Type B pancreatic cell (in vitro differentiated cells): ENCODE data around the gene TRMT44. TPM values are rescaled to one million over a fixed set of nuclear protein-coding genes. Genes with fewer than 3 reads are reported as not detected.

ENCODE experiments used
- DNase-seq: peaks from one replicate; pipeline ENCODE4 v3.0.0; 2021; ENCODE audit warnings: mixed read lengths; ENCODE audit not compliant: unreplicated experiment; ENCODE audit errors: extremely low spot score
- H3K27ac Mint-ChIP-seq: 2 replicates; pipeline ENCODE4 v1.8.0; 2021; ENCODE audit warnings: mild to moderate bottlenecking, mixed read lengths
- H3K27me3 Mint-ChIP-seq: 2 replicates; pipeline ENCODE4 v1.8.0; 2021; ENCODE audit warnings: mixed read lengths
- H3K36me3 Mint-ChIP-seq: 2 replicates; pipeline ENCODE4 v1.8.0; 2021; ENCODE audit warnings: mixed read lengths
- H3K4me1 Mint-ChIP-seq: one replicate; pipeline ENCODE4 v1.8.0; 2021; ENCODE audit warnings: mixed read lengths; ENCODE audit not compliant: unreplicated experiment
- H3K4me3 Mint-ChIP-seq: 2 replicates; pipeline ENCODE4 v1.8.0; 2021; ENCODE audit warnings: mild to moderate bottlenecking, mixed read lengths
- H3K9me3 Mint-ChIP-seq: 2 replicates; pipeline ENCODE4 v1.8.0; 2021; ENCODE audit warnings: mixed read lengths
- CTCF ChIP-seq: fragments of 200-600 bp; sonication (generic); conservative IDR thresholded peaks from 2 replicates; pipeline ENCODE4 v1.5.0; 2021; ENCODE audit warnings: antibody characterized with exemption, mild to moderate bottlenecking
- total RNA-seq: library from RNA; stranded (reverse); gene quantifications from 2 replicates; pipeline ENCODE4 v1.2.1, GENCODE V29; 2021; ENCODE audit warnings: low replicate concordance

The TRMT44 gene
- total RNA-seq, 1 donor from 2014 or later = 32.3 TPM

DNA sequence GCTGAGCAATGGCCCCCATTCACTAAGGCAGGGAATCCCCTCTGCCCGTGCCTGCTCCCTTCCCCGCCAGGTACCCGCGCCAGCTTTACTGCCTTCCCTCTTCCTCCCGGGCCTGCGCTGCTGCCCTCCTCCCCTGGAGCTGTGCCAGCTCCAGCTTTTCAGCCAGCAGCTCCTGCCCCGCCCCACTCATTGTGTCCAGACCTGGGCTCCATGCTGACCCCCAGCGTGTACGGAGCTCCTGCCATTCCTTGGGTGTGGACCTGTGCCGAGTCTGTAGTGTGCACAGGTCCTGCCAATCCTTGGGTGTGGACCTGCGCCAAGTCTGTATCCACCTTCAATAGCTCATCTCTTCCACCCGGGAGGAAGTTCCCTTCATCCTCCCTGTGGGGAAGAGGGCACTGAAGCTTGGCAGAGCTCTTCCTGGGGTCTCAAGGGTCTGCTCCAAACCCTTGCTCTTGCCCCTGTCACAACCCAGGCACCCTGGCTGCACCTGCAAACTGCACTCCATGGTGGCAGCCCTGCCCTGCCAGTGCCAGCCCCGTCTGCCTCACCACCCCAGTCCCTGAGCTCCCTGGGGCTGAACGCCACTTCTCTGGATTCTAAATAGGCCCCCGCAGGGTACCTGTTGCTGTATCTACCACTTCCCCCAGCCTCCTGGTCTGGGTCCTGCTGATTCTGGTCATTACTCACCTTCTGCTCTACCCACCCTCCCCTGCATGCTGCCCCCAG lies 63.9 kb downstream of the TRMT44 start:
- Mint-ChIP-seq H3K4me3 (no peak overlapping the region), H3K27me3 (no peaks in the 10 kb centered on the region), H3K9me3 (no peaks in the 10 kb centered on the region), H3K27ac (no peak overlapping the region), H3K36me3 (no peaks in the 10 kb centered on the region), H3K4me1 (peaks cover 10% of the 10 kb centered on the region)
- TF ChIP-seq CTCF = no peak
- DNase-seq = no peak

GRCh38 chr4:8505229-8505628 lies 64.7 kb downstream of the TRMT44 start:
- TF ChIP-seq CTCF = no peak
- Mint-ChIP-seq H3K36me3 (no peaks in the 10 kb centered on the region), H3K4me3 (no peak overlapping the region), H3K27me3 (no peaks in the 10 kb centered on the region), H3K27ac (no peak overlapping the region), H3K9me3 (no peaks in the 10 kb centered on the region), H3K4me1 (peaks cover 10% of the 10 kb centered on the region)
- DNase-seq = no peak

DNA sequence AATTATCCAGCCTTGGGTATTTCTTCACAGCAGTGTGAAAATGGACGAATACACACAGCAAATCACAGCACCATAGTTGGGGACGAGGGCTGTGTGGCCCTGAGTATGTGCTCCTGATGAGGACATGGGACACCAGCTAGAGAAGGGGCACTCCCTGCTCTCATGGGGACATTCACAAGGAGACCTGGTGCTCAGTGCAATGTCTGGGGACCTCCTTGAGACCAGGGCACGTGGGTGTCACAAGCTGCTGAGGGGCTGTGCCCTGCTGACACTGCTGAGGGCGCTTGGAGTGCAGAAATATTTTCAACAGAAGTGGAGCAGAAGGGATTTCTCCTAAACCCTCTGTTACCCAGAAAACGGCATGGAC lies 65.4 kb downstream of the TRMT44 start:
- DNase-seq = no peak
- no peaks in the 10 kb centered on the region for H3K27me3 Mint-ChIP-seq
- H3K27ac Mint-ChIP-seq = no peak overlapping the region
- H3K9me3 Mint-ChIP-seq = no peaks in the 10 kb centered on the region
- no peak overlapping the region for H3K4me3 Mint-ChIP-seq
- peaks cover 10% of the 10 kb centered on the region for H3K4me1 Mint-ChIP-seq
- no peaks in the 10 kb centered on the region for H3K36me3 Mint-ChIP-seq
- TF ChIP-seq CTCF = no peak

GRCh38 chr4:8506373-8507195 lies 66.0 kb downstream of the TRMT44 start:
- no peak overlapping the region for H3K4me3 Mint-ChIP-seq
- peaks cover 10% of the 10 kb centered on the region for H3K4me1 Mint-ChIP-seq
- TF ChIP-seq CTCF = no peak
- no peaks in the 10 kb centered on the region for H3K36me3 Mint-ChIP-seq
- no peak for DNase-seq
- H3K9me3 Mint-ChIP-seq = no peaks in the 10 kb centered on the region
- no peak overlapping the region for H3K27ac Mint-ChIP-seq
- H3K27me3 Mint-ChIP-seq = no peaks in the 10 kb centered on the region

DNA sequence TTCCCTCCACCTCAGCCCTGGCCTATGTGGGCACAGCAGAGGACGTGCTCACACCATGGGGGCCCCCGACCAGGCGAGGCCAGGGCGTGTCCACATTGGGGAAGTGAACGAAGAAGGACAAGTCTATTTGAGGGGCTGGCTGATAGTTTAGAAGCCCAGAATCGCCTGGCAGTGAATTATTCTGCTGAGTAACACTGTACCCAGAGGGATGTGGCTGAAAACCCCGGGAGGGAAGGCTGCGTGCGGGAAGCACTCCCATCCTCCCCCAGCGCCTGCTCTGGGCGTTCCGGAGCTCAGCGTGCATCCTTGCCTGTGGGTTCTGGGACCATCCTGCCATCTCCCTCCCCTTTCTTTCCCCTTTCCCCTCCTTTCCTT lies 66.6 kb downstream of the TRMT44 start:
- Mint-ChIP-seq H3K4me1 (peaks cover 10% of the 10 kb centered on the region), H3K27ac (no peak overlapping the region), H3K36me3 (no peaks in the 10 kb centered on the region), H3K4me3 (no peak overlapping the region), H3K9me3 (no peaks in the 10 kb centered on the region), H3K27me3 (no peaks in the 10 kb centered on the region)
- no peak for DNase-seq
- TF ChIP-seq CTCF = no peak
